ENCODE measurements around the gene PRKCA.

Gene PRKCA

GRCh38 chr17:66541461-66542128, 239.2 kb downstream of the PRKCA start:
- H3K4me3 ChIP-seq (ENCODE audit: low read length): no peak overlapping the region
- TF ChIP-seq CTCF (conservative IDR thresholded peaks at IDR 0.05; ENCODE audit: low read depth, low read length): no peak
- DNase-seq (ENCODE audit: low read depth): no peak

- peak; percentile 70 for DNase-seq (ENCODE audit: low read depth)
- H3K4me3 ChIP-seq (ENCODE audit: low read length): no peak overlapping the region
- no peak for TF ChIP-seq CTCF (conservative IDR thresholded peaks at IDR 0.05; ENCODE audit: low read depth, low read length)
Observed at GRCh38 chr17:66542129-66542966, 239.9 kb downstream of the PRKCA start.

- peak; percentile 66 for DNase-seq (ENCODE audit: low read depth)
- no peak overlapping the region for H3K4me3 ChIP-seq (ENCODE audit: low read length)
Observed at GRCh38 chr17:66542967-66543520, 240.6 kb downstream of the PRKCA start.

GRCh38 chr17:66543526-66543925, 241.1 kb downstream of the PRKCA start:
- TF ChIP-seq CTCF (conservative IDR thresholded peaks at IDR 0.05; ENCODE audit: low read depth, low read length): no peak
- DNase-seq (ENCODE audit: low read depth): no peak
- H3K4me3 ChIP-seq (ENCODE audit: low read length): no peak overlapping the region

More at GRCh38 chr17:66542967-66543520, 240.6 kb downstream of the PRKCA start:
- TF ChIP-seq CTCF (conservative IDR thresholded peaks at IDR 0.05; ENCODE audit: low read depth, low read length): no peak

GRCh38 chr17:66545918-66546317, 243.5 kb downstream of the PRKCA start:
- TF ChIP-seq CTCF (conservative IDR thresholded peaks at IDR 0.05; ENCODE audit: low read depth, low read length): no peak
- no peak for DNase-seq (ENCODE audit: low read depth)
- H3K4me3 ChIP-seq (ENCODE audit: low read length): no peak overlapping the region

- no peak overlapping the region for H3K4me3 ChIP-seq (ENCODE audit: low read length)
- DNase-seq (ENCODE audit: low read depth): no peak
- no peak for TF ChIP-seq CTCF (conservative IDR thresholded peaks at IDR 0.05; ENCODE audit: low read depth, low read length)
Observed at GRCh38 chr17:66547151-66547865, 244.9 kb downstream of the PRKCA start.

All from retinal pigment epithelial cell (primary cell).